Measurements from ENCODE around the gene NOL4L. TPM values are rescaled to one million over a fixed set of nuclear protein-coding genes. Genes with fewer than 3 reads are reported as not detected.
"Not testable (repeated sequence)": the region's sequence is repeated elsewhere in the genome, so short reads cannot be mapped to it uniquely, and the experiment has no call there.

The NOL4L gene
- total and polyA plus RNA-seq, 2 experiments from 2014 or later: 35.6 to 42.9 TPM

DNA sequence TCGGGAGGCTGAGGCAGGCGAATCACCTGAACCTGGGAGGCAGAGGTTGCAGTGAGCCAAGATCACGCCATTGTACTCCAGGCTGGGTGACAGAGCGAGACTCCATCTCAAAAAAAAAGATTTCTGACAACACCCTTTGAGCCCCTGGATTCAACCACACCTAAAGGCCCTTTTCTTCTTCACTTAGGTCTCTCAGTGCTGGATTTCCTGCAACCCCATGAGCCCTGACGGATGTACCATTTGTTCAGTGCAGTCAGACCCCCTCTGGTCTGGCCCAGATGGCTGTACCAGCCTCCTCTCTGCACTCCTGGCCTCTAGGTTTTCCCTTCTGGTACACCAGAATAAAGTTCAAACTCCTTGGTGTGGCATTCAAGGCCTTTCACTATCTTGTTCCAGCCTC lies 9.1 kb upstream of the NOL4L start:
- TF ChIP-seq EZH2 (IDR thresholded peaks at IDR 0.05; ENCODE audit: borderline replicate concordance) (no peak), EZH2phosphoT487 (IDR thresholded peaks at IDR 0.05; ENCODE audit: low read depth, severe bottlenecking, unreplicated experiment) (no peak), CTCF (IDR thresholded peaks at IDR 0.05; ENCODE audit: poor library complexity) (no peak)
- no peaks in the 10 kb centered on the region for H3K79me2 ChIP-seq
- H3K36me3 ChIP-seq (replicated peaks; ENCODE audit: insufficient read depth, low read depth): no peaks in the 10 kb centered on the region
- no peaks in the 10 kb centered on the region for H3K4me1 ChIP-seq (ENCODE audit: insufficient read depth)
- H3K4me2 ChIP-seq: no peak overlapping the region
- WGBS (ENCODE audit: low lambda C conversion rate, missing lambda C conversion rate): 96% methylated on average over 5 of the region's 5 CpGs
- peaks cover 6% of the 10 kb centered on the region for H3K27me3 ChIP-seq
- no peak overlapping the region for H3K27ac ChIP-seq
- H3K9me2 ChIP-seq (replicated peaks; ENCODE audit: insufficient read depth): no peaks in the 10 kb centered on the region
- H4K20me1 ChIP-seq (ENCODE audit: insufficient read depth, poor library complexity, severe bottlenecking): no peaks in the 10 kb centered on the region
- no peak overlapping the region for H2AFZ ChIP-seq
- no peaks in the 10 kb centered on the region for H3K9me3 ChIP-seq (ENCODE audit: low read depth)
- no peak overlapping the region for H3K4me3 ChIP-seq
- no peak for DNase-seq (ENCODE audit: low spot score)

GRCh38 chr20:32592616-32593015 lies 7.5 kb upstream of the NOL4L start:
- not testable (repeated sequence) for H3K36me3 ChIP-seq (replicated peaks; ENCODE audit: insufficient read depth, low read depth); H3K27ac ChIP-seq; H3K79me2 ChIP-seq; H3K9me2 ChIP-seq (replicated peaks; ENCODE audit: insufficient read depth); H4K20me1 ChIP-seq (ENCODE audit: insufficient read depth, poor library complexity, severe bottlenecking); DNase-seq (ENCODE audit: low spot score); H3K4me2 ChIP-seq; H3K4me1 ChIP-seq (ENCODE audit: insufficient read depth); H2AFZ ChIP-seq; H3K4me3 ChIP-seq; H3K9me3 ChIP-seq (ENCODE audit: low read depth)
- H3K27me3 ChIP-seq: peaks cover 18% of the 10 kb centered on the region
- 87% methylated on average over 4 of the region's 4 CpGs for WGBS (ENCODE audit: low lambda C conversion rate, missing lambda C conversion rate)

DNA sequence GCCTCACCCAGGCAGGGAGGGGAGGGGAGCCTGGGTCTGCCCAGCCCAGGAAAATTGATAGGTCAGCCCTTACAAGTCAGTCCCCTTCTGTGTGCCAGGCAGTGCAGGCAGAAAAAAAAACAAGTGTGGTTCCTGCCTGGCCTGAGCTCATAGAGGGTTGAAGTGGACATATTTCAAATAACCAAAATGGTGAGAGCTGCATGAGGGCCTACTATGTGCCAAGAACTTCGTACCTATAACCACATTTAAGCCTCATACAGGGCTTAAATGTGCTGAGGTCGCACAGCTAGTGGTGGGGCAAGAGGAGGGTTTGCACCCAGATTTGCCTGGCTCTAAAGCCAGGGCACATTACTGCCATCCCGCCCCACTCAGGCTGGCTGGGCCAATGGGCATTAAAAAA lies 6.9 kb upstream of the NOL4L start:
- H3K36me3 ChIP-seq (replicated peaks; ENCODE audit: insufficient read depth, low read depth): no peaks in the 10 kb centered on the region

GRCh38 chr20:32589769-32590168 lies 4.6 kb upstream of the NOL4L start:
- no peaks in the 10 kb centered on the region for H3K9me2 ChIP-seq (replicated peaks; ENCODE audit: insufficient read depth)
- no peak for TF ChIP-seq EZH2phosphoT487 (IDR thresholded peaks at IDR 0.05; ENCODE audit: low read depth, severe bottlenecking, unreplicated experiment)
- TF ChIP-seq EZH2 (IDR thresholded peaks at IDR 0.05; ENCODE audit: borderline replicate concordance): no peak
- no peak for TF ChIP-seq CTCF (IDR thresholded peaks at IDR 0.05; ENCODE audit: poor library complexity)
- no peaks in the 10 kb centered on the region for H4K20me1 ChIP-seq (ENCODE audit: insufficient read depth, poor library complexity, severe bottlenecking)
- H3K4me2 ChIP-seq: no peak overlapping the region
- DNase-seq (ENCODE audit: low spot score): no peak
- no peak overlapping the region for H3K4me3 ChIP-seq
- no peaks in the 10 kb centered on the region for H3K79me2 ChIP-seq
- 73% methylated on average over 5 of the region's 5 CpGs for WGBS (ENCODE audit: low lambda C conversion rate, missing lambda C conversion rate)
- peaks cover 7% of the 10 kb centered on the region for H3K4me1 ChIP-seq (ENCODE audit: insufficient read depth)
- H2AFZ ChIP-seq: no peak overlapping the region
- peaks cover 40% of the 10 kb centered on the region for H3K27me3 ChIP-seq
- H3K9me3 ChIP-seq (ENCODE audit: low read depth): no peaks in the 10 kb centered on the region
- no peak overlapping the region for H3K27ac ChIP-seq
- no peaks in the 10 kb centered on the region for H3K36me3 ChIP-seq (replicated peaks; ENCODE audit: insufficient read depth, low read depth)

More for the DNA sequence above, 6.9 kb upstream of the NOL4L start:
- TF ChIP-seq CTCF (IDR thresholded peaks at IDR 0.05; ENCODE audit: poor library complexity) (no peak), EZH2phosphoT487 (IDR thresholded peaks at IDR 0.05; ENCODE audit: low read depth, severe bottlenecking, unreplicated experiment) (no peak), EZH2 (IDR thresholded peaks at IDR 0.05; ENCODE audit: borderline replicate concordance) (no peak)
- 96% methylated on average over 3 of the region's 3 CpGs for WGBS (ENCODE audit: low lambda C conversion rate, missing lambda C conversion rate)
- H3K9me2 ChIP-seq (replicated peaks; ENCODE audit: insufficient read depth): no peaks in the 10 kb centered on the region
- no peak overlapping the region for H3K4me2 ChIP-seq
- no peaks in the 10 kb centered on the region for H4K20me1 ChIP-seq (ENCODE audit: insufficient read depth, poor library complexity, severe bottlenecking)
- peaks cover 24% of the 10 kb centered on the region for H3K27me3 ChIP-seq
- no peak for DNase-seq (ENCODE audit: low spot score)
- no peak overlapping the region for H3K27ac ChIP-seq
- no peaks in the 10 kb centered on the region for H3K79me2 ChIP-seq
- H3K9me3 ChIP-seq (ENCODE audit: low read depth): no peaks in the 10 kb centered on the region
- H2AFZ ChIP-seq: no peak overlapping the region
- no peak overlapping the region for H3K4me3 ChIP-seq
- no peaks in the 10 kb centered on the region for H3K4me1 ChIP-seq (ENCODE audit: insufficient read depth)
